ENCODE measurements around the gene NACC2. TPM values are rescaled to one million over a fixed set of nuclear protein-coding genes. Genes with fewer than 3 reads are reported as not detected.

The NACC2 gene
- total and polyA plus RNA-seq, 2 of the 8 experiments (the other 6 are each of a cell fraction or from before 2014, with no cell fraction given) = 8.3 to 14.0 TPM

GRCh38 chr9:136138566-136138965 lies 43.5 kb upstream of the NACC2 start (continued):
- TF ChIP-seq, protein P1, sequence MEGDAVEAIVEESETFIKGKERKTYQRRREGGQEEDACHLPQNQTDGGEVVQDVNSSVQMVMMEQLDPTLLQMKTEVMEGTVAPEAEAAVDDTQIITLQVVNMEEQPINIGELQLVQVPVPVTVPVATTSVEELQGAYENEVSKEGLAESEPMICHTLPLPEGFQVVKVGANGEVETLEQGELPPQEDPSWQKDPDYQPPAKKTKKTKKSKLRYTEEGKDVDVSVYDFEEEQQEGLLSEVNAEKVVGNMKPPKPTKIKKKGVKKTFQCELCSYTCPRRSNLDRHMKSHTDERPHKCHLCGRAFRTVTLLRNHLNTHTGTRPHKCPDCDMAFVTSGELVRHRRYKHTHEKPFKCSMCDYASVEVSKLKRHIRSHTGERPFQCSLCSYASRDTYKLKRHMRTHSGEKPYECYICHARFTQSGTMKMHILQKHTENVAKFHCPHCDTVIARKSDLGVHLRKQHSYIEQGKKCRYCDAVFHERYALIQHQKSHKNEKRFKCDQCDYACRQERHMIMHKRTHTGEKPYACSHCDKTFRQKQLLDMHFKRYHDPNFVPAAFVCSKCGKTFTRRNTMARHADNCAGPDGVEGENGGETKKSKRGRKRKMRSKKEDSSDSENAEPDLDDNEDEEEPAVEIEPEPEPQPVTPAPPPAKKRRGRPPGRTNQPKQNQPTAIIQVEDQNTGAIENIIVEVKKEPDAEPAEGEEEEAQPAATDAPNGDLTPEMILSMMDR (IDR thresholded peaks at IDR 0.05; ENCODE audit: control extremely low read depth in 1 of 3, insufficient read depth in 1 of 3, low read depth in 1 of 3, low read length in 3 of 3) = peak in 2 of 3 experiments; percentile 78 to 95; a peak in 3 of 4 replicates
- TF ChIP-seq POLR2A (IDR thresholded peaks at IDR 0.05; ENCODE audit: control extremely low read depth in 1 of 2, low read depth in 2 of 2, low read length in 2 of 2) = no peak
- TF ChIP-seq POLR2AphosphoS5 (IDR thresholded peaks at IDR 0.05; ENCODE audit: low read depth, low read length) = no peak
- TF ChIP-seq CREB1 (IDR thresholded peaks at IDR 0.05) = peak; percentile 42; the same call in 1 of the 2 replicates
